Smooth muscle cell (in vitro differentiated cells): Measurements from ENCODE around the gene HIF1A. TPM values are rescaled to one million over a fixed set of nuclear protein-coding genes. Genes with fewer than 3 reads are reported as not detected.

ENCODE experiments used
- DNase-seq: peaks from one replicate; lab custom pipeline; 2025; ENCODE audit not compliant: unreplicated experiment; lab: John Stamatoyannopoulos, UW
- H2AFZ ChIP-seq: fragments of 200-600 bp; sonication (generic); 2 replicates; pipeline ENCODE4 v1.6.0; 2016; ENCODE audit warnings: antibody characterized with exemption, low read depth, mild to moderate bottlenecking
- H3F3A ChIP-seq: fragments of 200-600 bp; sonication (generic); 2 replicates; pipeline ENCODE4 v1.6.0; 2017; ENCODE audit warnings: antibody characterized with exemption, low read depth
- H3K27ac ChIP-seq: fragments of 200-600 bp; sonication (generic); 2 replicates; pipeline ENCODE4 v1.5.1; 2016; ENCODE audit warnings: low read depth, mild to moderate bottlenecking
- H3K27me3 ChIP-seq: fragments of 200-600 bp; sonication (generic); 2 replicates; pipeline ENCODE4 v1.6.1; 2016; ENCODE audit warnings: low read depth, mild to moderate bottlenecking
- H3K36me3 ChIP-seq: fragments of 200-600 bp; sonication (generic); 2 replicates; pipeline ENCODE4 v1.5.1; 2016; ENCODE audit warnings: low read depth
- H3K4me1 ChIP-seq: fragments of 200-600 bp; sonication (generic); 2 replicates; pipeline ENCODE4 v1.5.1; 2016; ENCODE audit warnings: low read depth
- H3K4me2 ChIP-seq: fragments of 200-600 bp; sonication (generic); 2 replicates; pipeline ENCODE4 v1.6.0; 2016; ENCODE audit warnings: mild to moderate bottlenecking
- H3K4me3 ChIP-seq: fragments of 200-600 bp; sonication (generic); 2 replicates; pipeline ENCODE4 v1.5.1; 2016; ENCODE audit warnings: mild to moderate bottlenecking
- H3K79me2 ChIP-seq: fragments of 200-600 bp; sonication (generic); 2 replicates; pipeline ENCODE4 v1.6.0; 2016; ENCODE audit warnings: low read depth, mild to moderate bottlenecking
- H3K9ac ChIP-seq: fragments of 200-600 bp; sonication (generic); 2 replicates; pipeline ENCODE4 v1.6.0; 2016; ENCODE audit warnings: low read depth
- H3K9me3 ChIP-seq: fragments of 200-600 bp; sonication (generic); replicated peaks from 2 replicates; pipeline ENCODE4 v1.5.1; 2016; ENCODE audit warnings: low read depth
- H4K20me1 ChIP-seq: fragments of 200-600 bp; sonication (generic); 2 replicates; pipeline ENCODE4 v1.6.0; 2016; ENCODE audit warnings: low read depth
- WGBS: methylation state at CpG from one replicate; pipeline ENCODE4 v1.1.7; 2016; ENCODE audit warnings: low lambda C conversion rate; 5-methylcytosine and 5-hydroxymethylcytosine counted together
- polyA plus RNA-seq: library from polyadenylated mRNA; unstranded; fragments of >200 nt; fragmentation: Nextera tagmentation; extraction: Ambion mirVana; gene quantifications from 2 replicates; pipeline ENCODE4 v1.2.1, GENCODE V29; 2016
- total RNA-seq: library from RNA; depleted of rRNA; stranded (reverse); fragments of >200 nt; gene quantifications from 2 replicates; pipeline ENCODE4 v1.2.3, GENCODE V29; 2014
- TF ChIP-seq, protein P1 (sequence below): fragments of 200-600 bp; sonication (generic); IDR thresholded peaks from 2 replicates; pipeline ENCODE4 v1.5.1; 2017; ENCODE audit warnings: borderline replicate concordance, mild to moderate bottlenecking, antibody characterized with exemption; ENCODE audit not compliant: insufficient read depth, poor library complexity, severe bottlenecking

HIF1A gene
- total and polyA plus RNA-seq, 2 experiments from 2014 or later, result 140 to 376 TPM

DNA sequence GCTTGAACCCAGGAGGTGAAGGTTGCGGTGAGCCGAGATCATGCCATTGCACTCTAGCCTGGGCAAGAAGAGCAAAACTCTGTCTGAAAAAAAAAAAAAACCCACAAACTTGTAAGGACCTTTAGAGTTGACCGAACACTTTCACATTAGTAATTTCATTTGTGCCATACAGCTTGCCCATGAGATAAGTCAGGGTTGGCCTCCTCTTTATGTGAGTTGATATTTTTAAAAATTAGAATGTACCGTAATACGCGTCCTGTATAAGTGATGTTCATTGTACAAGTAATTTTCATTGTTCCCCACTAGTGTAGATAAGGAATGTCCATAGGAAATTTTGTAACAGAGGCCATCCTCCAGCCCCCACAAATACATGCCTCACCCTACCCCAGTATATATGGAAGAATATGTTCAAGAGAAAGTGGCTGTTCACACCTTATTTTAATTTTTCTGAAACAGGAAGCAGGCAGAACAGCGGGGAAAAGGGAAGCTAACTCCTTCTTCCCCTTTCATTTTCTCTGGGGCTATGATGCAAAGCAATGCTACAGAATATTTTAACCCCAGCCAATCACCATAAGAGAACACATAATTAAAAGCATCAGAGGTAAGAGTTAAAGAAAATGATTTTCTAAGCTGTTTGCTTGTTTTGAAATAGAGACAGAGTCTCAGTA lies 31.9 kb upstream of the HIF1A start:
- H3K79me2 ChIP-seq, result no peaks in the 10 kb centered on the region
- no peak for DNase-seq
- no peaks in the 10 kb centered on the region for H4K20me1 ChIP-seq
- H3F3A ChIP-seq, result peaks cover 23% of the 10 kb centered on the region
- no peak overlapping the region for H3K4me2 ChIP-seq
- no peaks in the 10 kb centered on the region for H3K27me3 ChIP-seq
- TF ChIP-seq, protein P1, sequence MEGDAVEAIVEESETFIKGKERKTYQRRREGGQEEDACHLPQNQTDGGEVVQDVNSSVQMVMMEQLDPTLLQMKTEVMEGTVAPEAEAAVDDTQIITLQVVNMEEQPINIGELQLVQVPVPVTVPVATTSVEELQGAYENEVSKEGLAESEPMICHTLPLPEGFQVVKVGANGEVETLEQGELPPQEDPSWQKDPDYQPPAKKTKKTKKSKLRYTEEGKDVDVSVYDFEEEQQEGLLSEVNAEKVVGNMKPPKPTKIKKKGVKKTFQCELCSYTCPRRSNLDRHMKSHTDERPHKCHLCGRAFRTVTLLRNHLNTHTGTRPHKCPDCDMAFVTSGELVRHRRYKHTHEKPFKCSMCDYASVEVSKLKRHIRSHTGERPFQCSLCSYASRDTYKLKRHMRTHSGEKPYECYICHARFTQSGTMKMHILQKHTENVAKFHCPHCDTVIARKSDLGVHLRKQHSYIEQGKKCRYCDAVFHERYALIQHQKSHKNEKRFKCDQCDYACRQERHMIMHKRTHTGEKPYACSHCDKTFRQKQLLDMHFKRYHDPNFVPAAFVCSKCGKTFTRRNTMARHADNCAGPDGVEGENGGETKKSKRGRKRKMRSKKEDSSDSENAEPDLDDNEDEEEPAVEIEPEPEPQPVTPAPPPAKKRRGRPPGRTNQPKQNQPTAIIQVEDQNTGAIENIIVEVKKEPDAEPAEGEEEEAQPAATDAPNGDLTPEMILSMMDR, result no peak
- peak overlapping the region; percentile 91 for H3K27ac ChIP-seq
- WGBS, result 90% methylated on average over 7 of the region's 7 CpGs
- H3K4me1 ChIP-seq, result peaks cover 18% of the 10 kb centered on the region
- H3K9ac ChIP-seq, result no peak overlapping the region
- H3K36me3 ChIP-seq, result no peaks in the 10 kb centered on the region
- H3K4me3 ChIP-seq, result no peak overlapping the region
- no peaks in the 10 kb centered on the region for H3K9me3 ChIP-seq
- H2AFZ ChIP-seq, result no peak overlapping the region

DNA sequence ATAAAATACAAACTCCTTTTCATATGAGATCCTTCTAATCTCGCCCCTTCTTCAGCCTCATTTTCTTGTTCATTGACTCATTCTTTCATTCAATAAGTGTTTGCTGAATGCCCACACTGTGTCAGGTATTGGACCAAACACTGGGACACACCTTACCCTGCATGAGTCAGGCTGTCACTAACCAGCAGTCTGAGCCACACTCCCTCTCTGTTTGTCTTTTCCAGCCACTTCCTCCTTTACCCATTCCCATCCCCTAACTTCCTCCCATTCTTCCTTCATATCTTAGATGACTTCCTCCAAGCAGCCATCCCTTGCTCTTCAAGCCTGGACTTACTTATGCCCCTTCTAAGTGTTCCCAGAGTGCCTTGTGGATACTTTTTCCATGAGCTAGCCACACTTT lies 27.0 kb upstream of the HIF1A start:
- TF ChIP-seq, protein P1, result no peak

DNA sequence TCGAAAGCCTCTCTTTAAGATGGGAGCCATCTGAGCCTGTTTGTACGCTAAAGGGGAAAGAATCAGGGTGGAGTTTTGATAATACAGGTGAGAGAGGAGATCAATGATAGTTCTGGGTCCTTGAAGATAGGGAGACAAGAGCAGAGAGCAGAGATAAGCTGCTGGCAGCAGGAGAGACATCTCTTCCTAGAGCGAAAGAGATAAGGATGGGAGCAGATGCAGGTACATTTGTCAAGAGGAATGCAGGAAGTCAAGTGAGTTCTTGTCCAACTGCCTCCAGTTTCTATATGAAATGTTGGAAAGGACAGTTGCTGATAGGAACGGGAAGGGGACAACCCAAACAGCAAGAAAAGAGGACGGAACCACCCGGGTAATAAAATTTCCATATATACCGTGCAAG lies 24.7 kb upstream of the HIF1A start:
- 76% methylated on average over 7 of the region's 7 CpGs for WGBS
- no peak overlapping the region for H3K9ac ChIP-seq
- no peaks in the 10 kb centered on the region for H3K36me3 ChIP-seq
- TF ChIP-seq, protein P1, result no peak
- H3K79me2 ChIP-seq, result no peaks in the 10 kb centered on the region
- H3K4me2 ChIP-seq, result no peak overlapping the region
- H3K4me1 ChIP-seq, result no peaks in the 10 kb centered on the region
- no peak overlapping the region for H3K27ac ChIP-seq
- no peak for DNase-seq
- H3K9me3 ChIP-seq, result no peaks in the 10 kb centered on the region
- no peak overlapping the region for H3K4me3 ChIP-seq
- no peaks in the 10 kb centered on the region for H3K27me3 ChIP-seq
- H4K20me1 ChIP-seq, result no peaks in the 10 kb centered on the region
- H3F3A ChIP-seq, result no peaks in the 10 kb centered on the region
- no peak overlapping the region for H2AFZ ChIP-seq

More for the DNA sequence above, 27.0 kb upstream of the HIF1A start:
- H3K9me3 ChIP-seq, result no peaks in the 10 kb centered on the region
- H3K4me3 ChIP-seq, result no peak overlapping the region
- H3K9ac ChIP-seq, result no peak overlapping the region
- WGBS, result 90% methylated on average over 1 of the region's 1 CpG
- no peak for DNase-seq
- H3K4me1 ChIP-seq, result no peaks in the 10 kb centered on the region
- H2AFZ ChIP-seq, result no peak overlapping the region
- no peaks in the 10 kb centered on the region for H3F3A ChIP-seq
- H4K20me1 ChIP-seq, result no peaks in the 10 kb centered on the region
- no peak overlapping the region for H3K27ac ChIP-seq
- H3K4me2 ChIP-seq, result no peak overlapping the region
- H3K27me3 ChIP-seq, result no peaks in the 10 kb centered on the region
- no peaks in the 10 kb centered on the region for H3K36me3 ChIP-seq
- H3K79me2 ChIP-seq, result no peaks in the 10 kb centered on the region

DNA sequence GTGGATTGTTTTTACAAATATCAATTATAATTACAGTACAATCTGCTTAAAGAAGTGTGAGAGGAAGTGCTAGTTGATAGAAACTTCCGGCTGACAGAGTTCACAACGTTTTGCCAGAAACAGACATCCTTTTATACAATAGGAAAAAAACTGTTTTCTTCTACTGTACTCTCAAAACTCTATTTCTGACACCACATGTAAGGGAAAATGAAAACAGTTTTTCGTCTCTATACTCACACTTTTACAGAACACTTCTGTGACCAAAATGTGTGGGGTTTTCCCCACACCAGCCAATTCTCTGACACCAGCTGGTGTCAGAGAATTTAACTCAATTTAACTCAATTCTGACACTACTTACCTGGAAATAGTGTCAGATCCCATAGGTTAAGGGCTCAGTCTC lies 24.2 kb upstream of the HIF1A start:
- no peaks in the 10 kb centered on the region for H4K20me1 ChIP-seq
- TF ChIP-seq, protein P1, result no peak
- H3K27ac ChIP-seq, result no peak overlapping the region
- no peaks in the 10 kb centered on the region for H3K79me2 ChIP-seq
- no peak for DNase-seq
- H3K9ac ChIP-seq, result no peak overlapping the region
- H3K4me1 ChIP-seq, result no peaks in the 10 kb centered on the region
- no peaks in the 10 kb centered on the region for H3F3A ChIP-seq
- no peak overlapping the region for H3K4me3 ChIP-seq
- H2AFZ ChIP-seq, result no peak overlapping the region
- H3K4me2 ChIP-seq, result no peak overlapping the region
- no peaks in the 10 kb centered on the region for H3K9me3 ChIP-seq
- WGBS, result 82% methylated on average over 3 of the region's 3 CpGs
- H3K27me3 ChIP-seq, result no peaks in the 10 kb centered on the region
- H3K36me3 ChIP-seq, result no peaks in the 10 kb centered on the region
